ENCODE measurements around the gene SHANK3.

Gene SHANK3

DNA sequence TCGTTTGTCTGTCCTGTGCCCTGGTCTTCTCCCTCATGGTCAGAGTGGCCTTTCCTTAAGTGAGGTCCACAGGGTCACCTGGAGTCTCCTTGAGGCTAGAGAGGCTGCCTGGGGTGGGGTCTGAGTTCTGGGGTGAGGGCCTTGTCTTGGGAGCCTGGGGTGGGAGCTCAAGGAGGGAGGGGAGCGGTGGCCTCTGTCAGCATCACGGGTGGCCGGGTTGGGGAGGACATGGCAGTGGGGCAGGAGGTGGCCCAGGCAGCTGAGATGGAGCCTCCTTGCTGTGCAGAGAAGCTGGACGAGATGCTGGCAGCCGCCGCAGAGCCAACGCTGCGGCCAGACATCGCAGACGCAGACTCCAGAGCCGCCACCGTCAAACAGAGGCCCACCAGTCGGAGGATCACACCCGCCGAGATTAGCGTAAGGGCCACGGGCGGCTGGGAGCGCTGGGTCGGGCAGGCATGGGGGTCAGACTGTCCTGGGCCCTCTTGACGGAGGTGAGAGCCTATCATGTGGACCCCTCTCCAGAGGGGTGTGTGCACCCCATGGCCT lies 42.1 kb downstream of the SHANK3 start:
- no peak for DNase-seq

GRCh38 chr22:50715250-50715649 lies 42.6 kb downstream of the SHANK3 start:
- DNase-seq: no peak

DNA sequence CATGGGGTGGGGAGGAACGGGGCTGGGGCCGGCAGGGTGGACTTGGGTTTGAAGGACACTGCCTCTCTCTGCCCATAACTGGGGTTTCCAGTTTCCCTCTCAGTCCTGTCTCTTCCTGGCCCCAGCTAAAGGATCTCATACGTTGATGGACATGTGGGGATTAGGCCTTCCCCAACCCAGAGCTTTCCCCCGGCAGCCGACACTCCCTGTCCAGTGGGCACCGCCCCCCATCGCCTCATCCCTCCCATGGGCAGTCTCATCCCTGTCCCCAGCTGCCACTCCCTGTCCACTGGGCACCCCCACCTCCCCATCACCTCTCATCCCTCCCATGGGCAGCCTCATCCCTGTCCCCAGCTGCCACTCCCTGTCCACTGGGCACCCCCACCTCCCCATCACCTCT lies 43.2 kb downstream of the SHANK3 start:
- DNase-seq: no peak

DNA sequence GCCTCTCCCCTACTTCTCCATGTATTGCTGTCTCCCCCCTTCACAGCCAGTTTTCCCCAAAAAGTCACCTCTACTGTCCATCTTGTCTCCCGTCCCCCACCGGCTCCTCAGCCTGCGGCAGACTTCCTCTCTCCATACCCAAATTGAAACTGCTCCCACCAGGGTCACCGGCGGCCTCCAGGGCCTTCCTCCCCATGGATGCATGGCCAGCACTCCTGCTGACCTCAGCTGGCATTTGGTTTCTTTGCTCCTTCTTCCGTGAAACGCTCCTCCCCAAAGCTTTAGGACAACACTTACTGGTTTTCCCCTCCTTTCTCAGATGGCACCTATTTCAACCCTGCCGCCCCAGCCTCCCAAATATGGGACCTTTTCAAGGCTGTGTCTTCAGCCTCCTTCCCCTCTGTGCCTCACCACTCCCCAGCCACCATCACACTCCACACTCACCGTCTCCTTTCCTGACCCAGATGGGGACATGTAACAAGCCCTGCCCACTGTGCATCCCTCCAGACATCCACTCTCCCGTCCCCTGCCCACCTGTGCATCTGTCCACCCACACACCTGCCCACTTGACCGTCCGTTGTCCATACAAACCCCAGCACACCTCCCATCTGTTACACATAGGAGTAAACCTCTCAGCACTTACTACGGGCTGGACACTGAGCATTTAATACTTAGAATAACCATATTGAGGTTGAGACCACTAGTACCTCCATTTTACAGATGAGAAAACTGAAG lies 43.8 kb downstream of the SHANK3 start:
- DNase-seq: no peak

- no peak for DNase-seq
These were observed 45.2 kb downstream of the SHANK3 start for GRCh38 chr22:50717709-50718351.

- no peak for DNase-seq
These were observed 45.7 kb downstream of the SHANK3 start for GRCh38 chr22:50718352-50718709.

DNA sequence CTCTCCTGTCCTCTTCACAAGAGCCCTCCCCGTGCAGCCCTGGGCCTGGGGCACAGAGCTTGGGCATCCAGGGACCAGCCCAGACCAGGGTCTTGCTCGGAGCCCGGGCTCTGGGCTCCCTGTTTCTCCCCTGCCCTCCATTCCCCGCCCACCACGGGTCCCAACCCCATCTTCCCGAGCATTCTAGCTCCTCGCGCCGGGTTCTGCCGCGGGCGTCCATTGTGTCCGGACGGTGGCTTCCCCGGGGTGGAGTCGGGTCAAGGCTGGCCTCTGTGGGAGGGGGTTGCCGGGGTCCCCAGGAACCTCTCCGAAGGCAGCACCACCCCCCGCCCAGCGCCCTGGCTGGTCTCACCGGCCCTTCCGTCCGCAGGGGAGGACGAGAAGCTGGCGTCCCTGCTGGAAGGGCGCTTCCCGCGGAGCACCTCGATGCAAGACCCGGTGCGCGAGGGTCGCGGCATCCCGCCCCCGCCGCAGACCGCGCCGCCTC lies 47.2 kb downstream of the SHANK3 start:
- DNase-seq: no peak

DNA sequence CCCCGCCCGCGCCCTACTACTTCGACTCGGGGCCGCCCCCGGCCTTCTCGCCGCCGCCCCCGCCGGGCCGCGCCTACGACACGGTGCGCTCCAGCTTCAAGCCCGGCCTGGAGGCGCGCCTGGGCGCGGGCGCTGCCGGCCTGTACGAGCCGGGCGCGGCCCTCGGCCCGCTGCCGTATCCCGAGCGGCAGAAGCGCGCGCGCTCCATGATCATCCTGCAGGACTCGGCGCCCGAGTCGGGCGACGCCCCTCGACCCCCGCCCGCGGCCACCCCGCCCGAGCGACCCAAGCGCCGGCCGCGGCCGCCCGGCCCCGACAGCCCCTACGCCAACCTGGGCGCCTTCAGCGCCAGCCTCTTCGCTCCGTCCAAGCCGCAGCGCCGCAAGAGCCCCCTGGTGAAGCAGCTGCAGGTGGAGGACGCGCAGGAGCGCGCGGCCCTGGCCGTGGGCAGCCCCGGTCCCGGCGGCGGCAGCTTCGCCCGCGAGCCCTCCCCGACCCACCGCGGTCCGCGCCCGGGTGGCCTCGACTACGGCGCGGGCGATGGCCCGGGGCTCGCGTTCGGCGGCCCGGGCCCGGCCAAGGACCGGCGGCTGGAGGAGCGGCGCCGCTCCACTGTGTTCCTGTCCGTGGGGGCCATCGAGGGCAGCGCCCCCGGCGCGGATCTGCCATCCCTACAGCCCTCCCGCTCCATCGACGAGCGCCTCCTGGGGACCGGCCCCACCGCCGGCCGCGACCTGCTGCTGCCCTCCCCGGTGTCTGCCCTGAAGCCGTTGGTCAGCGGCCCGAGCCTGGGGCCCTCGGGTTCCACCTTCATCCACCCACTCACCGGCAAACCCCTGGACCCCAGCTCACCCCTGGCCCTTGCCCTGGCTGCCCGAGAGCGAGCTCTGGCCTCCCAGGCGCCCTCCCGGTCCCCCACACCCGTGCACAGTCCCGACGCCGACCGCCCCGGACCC lies 48.0 kb downstream of the SHANK3 start:
- DNase-seq: no peak

DNA sequence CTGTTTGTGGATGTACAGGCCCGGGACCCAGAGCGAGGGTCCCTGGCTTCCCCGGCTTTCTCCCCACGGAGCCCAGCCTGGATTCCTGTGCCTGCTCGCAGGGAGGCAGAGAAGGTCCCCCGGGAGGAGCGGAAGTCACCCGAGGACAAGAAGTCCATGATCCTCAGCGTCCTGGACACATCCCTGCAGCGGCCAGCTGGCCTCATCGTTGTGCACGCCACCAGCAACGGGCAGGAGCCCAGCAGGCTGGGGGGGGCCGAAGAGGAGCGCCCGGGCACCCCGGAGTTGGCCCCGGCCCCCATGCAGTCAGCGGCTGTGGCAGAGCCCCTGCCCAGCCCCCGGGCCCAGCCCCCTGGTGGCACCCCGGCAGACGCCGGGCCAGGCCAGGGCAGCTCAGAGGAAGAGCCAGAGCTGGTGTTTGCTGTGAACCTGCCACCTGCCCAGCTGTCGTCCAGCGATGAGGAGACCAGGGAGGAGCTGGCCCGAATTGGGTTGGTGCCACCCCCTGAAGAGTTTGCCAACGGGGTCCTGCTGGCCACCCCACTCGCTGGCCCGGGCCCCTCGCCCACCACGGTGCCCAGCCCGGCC lies 48.7 kb downstream of the SHANK3 start:
- no peak for DNase-seq

DNA sequence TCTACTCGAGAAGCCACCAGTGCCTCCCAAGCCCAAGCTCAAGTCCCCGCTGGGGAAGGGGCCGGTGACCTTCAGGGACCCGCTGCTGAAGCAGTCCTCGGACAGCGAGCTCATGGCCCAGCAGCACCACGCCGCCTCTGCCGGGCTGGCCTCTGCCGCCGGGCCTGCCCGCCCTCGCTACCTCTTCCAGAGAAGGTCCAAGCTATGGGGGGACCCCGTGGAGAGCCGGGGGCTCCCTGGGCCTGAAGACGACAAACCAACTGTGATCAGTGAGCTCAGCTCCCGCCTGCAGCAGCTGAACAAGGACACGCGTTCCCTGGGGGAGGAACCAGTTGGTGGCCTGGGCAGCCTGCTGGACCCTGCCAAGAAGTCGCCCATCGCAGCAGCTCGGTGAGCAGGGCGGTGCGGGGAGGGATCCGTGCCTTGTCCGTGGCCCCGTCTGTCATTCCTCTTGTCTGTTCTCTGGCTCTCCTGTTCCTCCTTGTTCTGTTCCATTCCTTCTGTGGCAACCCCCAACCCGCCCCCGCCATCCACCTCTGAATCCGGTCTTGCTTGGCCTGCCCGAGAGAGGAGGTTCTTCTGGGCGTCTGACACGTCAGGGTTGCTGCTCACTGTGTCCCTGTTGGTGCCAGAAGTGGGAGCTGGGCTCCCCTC lies 49.6 kb downstream of the SHANK3 start:
- no peak for DNase-seq
